GM12891 (cell line): ENCODE data around the gene SMTN.

Source experiments
- DNase-seq: peaks from one replicate; pipeline ENCODE4 v3.0.0; 2011; ENCODE audit warnings: low spot score; ENCODE audit not compliant: insufficient read length
- FAIRE-seq: peaks from 2 replicates; lab custom pipeline; 2011; peaks lifted over from hg19 to GRCh38; lab: Jason Lieb, UNC
- PAX5 ChIP-seq: IDR thresholded peaks from 2 replicates; pipeline ENCODE4 v1.6.1; 2011; ENCODE audit warnings: low read length, moderate library complexity, mild to moderate bottlenecking; ENCODE audit not compliant: insufficient read depth, severe bottlenecking
- POLR2A ChIP-seq: IDR thresholded peaks from 2 replicates; pipeline ENCODE4 v1.6.1; 2011; ENCODE audit warnings: low read depth, low read length, control low read depth
- POLR2AphosphoS5 ChIP-seq: IDR thresholded peaks from 2 replicates; pipeline ENCODE4 v1.6.1; 2011; ENCODE audit warnings: low read depth, low read length, control low read depth
- POU2F2 ChIP-seq: IDR thresholded peaks from 2 replicates; pipeline ENCODE4 v1.6.1; 2011; ENCODE audit warnings: low read depth, mild to moderate bottlenecking, control low read depth, low read length, moderate library complexity
- SPI1 ChIP-seq: IDR thresholded peaks from 2 replicates; pipeline ENCODE4 v1.6.1; 2011; ENCODE audit warnings: low read depth, low read length, control low read depth
- TAF1 ChIP-seq: IDR thresholded peaks from 2 replicates; pipeline ENCODE4 v1.6.1; 2011; ENCODE audit warnings: low read depth, low read length, control low read depth

The SMTN gene

DNA sequence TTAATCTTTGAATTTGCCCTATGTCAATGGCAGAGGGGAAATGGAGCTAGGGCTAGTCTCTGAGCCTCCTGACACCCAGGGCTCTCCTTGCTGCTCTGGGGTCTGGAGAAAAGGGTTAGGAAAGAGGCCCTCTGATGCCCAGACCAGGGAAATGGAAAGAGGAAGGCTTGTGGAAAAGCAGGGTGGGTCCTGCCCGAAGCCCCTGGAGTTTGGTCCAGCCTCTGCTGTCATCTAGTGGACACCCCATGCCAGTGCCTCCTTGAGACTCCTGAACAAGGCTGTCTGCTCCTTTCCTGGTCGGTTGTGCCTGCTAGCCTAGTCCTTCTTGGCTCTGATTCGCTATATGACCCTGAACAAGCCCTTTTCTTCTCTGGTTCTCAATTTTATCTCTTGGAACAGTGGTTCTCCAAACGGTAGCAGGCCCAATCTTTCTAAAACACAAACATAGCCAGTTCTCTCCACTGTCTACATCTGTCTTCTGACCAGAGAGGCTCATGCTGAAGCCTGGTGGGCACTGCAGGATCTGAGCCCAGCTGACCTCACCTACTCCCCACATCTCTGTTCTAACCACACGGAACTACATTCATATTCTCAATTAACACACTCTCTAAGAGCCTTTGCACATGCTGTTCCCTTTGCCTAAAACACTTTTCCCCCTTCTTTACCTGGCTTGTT, 68.0 kb downstream of the SMTN start:
- FAIRE-seq: peak; percentile 60

GRCh38 chr22:31150615-31151014, 69.5 kb downstream of the SMTN start:
- FAIRE-seq: no peak
- DNase-seq: no peak
- no peak for TF ChIP-seq PAX5
- TF ChIP-seq TAF1: no peak
- TF ChIP-seq SPI1: no peak
- TF ChIP-seq POLR2A: no peak
- TF ChIP-seq POLR2AphosphoS5: no peak
- TF ChIP-seq POU2F2: no peak

More for the DNA sequence above, 68.0 kb downstream of the SMTN start:
- no peak for DNase-seq
- TF ChIP-seq SPI1 (no peak), POLR2AphosphoS5 (no peak), PAX5 (no peak), TAF1 (no peak), POU2F2 (no peak), POLR2A (no peak)

DNA sequence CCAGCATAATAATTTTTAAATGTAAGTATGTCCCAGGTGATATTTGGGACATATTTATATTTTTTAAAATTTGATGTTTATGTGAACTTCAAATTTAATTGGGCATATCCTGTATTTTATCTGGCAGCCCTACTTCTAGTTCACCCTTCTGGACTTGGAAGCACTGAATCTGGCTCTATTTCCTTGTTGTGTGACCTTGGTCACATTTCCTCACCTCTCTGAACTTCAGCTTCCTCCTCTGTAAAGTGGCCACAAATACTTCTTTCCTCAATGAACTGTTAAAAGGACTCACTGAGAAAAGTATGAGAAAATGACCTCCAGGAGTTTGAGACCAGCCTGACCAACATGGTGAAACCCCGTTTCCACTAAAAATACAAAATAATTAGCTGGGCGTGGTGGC, 70.8 kb downstream of the SMTN start:
- no peak for DNase-seq
- no peak for FAIRE-seq
- no peak for TF ChIP-seq POLR2A
- no peak for TF ChIP-seq TAF1
- TF ChIP-seq POU2F2: no peak
- no peak for TF ChIP-seq PAX5

DNA sequence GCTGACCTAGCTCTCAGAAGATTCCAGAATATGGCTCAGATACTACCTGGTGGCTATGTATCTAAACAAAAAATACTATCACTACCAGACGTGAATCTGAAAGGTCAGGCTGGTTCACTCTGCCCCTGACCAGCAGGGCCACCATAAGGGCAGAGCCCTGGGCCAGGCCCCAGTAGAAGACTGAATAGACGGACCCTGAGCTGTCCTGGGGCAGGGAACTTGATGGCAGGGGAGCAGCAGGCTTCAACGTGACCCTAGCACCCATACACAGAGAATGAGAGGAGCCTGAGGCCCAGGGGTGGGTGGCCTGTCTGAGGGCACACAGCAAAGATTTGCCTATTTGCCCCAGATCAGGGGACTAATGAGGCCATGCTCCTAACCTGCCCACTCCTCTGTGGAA, 72.2 kb downstream of the SMTN start:
- FAIRE-seq (no peak), DNase-seq (no peak)
- no peak for TF ChIP-seq POLR2AphosphoS5
- TF ChIP-seq POLR2A: no peak
- no peak for TF ChIP-seq POU2F2
- TF ChIP-seq SPI1: no peak
- no peak for TF ChIP-seq PAX5
- TF ChIP-seq TAF1: no peak
